AG09309 (cell line): Measurements from ENCODE around the gene SAP30L.

ENCODE experiments used
- DNase-seq: peaks from one replicate; pipeline ENCODE4 v3.0.0-alpha.2; 2010; ENCODE audit warnings: low read depth
- H3K4me3 ChIP-seq: 2 replicates; pipeline ENCODE4 v1.5.1; 2011; ENCODE audit warnings: mild to moderate bottlenecking, low read depth, low read length, moderate library complexity; ENCODE audit not compliant: control insufficient read depth
- TF ChIP-seq, protein P1 (sequence below): IDR thresholded peaks from 2 replicates; pipeline ENCODE4 v1.5.1; 2011; ENCODE audit warnings: mild to moderate bottlenecking, low read depth, low read length, inconsistent platforms; ENCODE audit not compliant: insufficient read depth, control insufficient read depth; ENCODE audit errors: missing control alignments

SAP30L gene

DNA sequence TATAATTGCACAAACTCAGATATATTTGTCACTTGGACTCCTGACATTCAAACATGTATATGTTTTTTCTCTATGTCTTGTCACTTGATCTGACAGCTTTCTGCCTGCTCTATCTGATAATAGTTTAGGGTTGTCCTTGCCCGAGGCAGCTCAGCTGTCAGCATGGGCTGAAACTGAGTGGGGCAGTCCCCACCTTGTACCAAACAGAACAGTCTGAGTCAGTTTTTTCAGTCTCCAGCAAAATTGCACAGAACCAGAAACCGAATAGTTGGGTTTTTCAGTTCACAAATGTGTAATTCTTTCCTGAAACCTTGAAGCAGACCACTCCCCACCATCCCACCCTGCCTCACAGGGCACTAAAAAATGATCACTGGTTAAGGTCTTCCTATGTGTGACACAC lies 41.7 kb downstream of the SAP30L start:
- TF ChIP-seq, protein P1, sequence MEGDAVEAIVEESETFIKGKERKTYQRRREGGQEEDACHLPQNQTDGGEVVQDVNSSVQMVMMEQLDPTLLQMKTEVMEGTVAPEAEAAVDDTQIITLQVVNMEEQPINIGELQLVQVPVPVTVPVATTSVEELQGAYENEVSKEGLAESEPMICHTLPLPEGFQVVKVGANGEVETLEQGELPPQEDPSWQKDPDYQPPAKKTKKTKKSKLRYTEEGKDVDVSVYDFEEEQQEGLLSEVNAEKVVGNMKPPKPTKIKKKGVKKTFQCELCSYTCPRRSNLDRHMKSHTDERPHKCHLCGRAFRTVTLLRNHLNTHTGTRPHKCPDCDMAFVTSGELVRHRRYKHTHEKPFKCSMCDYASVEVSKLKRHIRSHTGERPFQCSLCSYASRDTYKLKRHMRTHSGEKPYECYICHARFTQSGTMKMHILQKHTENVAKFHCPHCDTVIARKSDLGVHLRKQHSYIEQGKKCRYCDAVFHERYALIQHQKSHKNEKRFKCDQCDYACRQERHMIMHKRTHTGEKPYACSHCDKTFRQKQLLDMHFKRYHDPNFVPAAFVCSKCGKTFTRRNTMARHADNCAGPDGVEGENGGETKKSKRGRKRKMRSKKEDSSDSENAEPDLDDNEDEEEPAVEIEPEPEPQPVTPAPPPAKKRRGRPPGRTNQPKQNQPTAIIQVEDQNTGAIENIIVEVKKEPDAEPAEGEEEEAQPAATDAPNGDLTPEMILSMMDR: no peak
- no peak overlapping the region for H3K4me3 ChIP-seq
- no peak for DNase-seq

DNA sequence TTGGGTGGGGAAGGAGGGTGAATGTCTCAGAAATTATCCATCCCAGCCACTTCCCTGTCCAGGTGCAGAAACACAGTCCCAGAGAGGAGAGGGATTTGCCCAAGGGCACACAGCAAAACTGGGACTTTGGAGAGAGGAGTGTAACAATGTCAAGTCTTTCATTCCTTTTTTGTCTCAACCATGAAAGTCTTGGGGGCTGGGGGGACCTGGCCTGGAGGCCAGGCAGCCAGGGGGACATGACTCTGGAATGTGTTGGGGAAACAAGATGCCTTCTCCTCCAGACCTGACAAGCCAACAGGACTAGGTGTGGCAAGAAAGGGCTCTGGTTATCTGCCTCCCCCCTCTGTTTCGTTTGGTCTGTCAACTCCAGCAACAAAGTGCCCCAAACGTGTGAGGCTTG lies 46.1 kb downstream of the SAP30L start:
- DNase-seq: no peak
- TF ChIP-seq, protein P1: no peak
- no peak overlapping the region for H3K4me3 ChIP-seq

DNA sequence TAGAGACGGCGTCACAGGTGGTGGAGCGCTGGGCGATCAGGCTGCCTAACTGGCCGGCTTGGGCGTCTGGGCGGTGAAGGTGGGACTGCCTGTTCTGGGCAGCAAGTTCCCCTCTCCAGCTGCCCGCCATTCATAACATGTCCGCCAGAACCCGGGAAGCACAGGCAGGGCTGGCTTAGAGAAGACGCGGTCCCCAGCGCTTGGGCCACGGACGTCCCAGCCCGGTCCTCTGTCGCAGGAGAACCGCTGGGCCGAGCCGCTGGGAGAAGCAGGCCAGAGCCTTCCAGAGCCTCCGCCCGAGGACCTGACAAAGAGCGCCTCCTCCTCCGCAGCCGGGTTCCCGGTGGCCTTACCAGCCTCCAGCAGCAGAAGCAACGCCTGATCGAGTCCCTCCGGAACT lies 47.5 kb downstream of the SAP30L start:
- no peak for DNase-seq
- TF ChIP-seq, protein P1: no peak
- no peak overlapping the region for H3K4me3 ChIP-seq

DNA sequence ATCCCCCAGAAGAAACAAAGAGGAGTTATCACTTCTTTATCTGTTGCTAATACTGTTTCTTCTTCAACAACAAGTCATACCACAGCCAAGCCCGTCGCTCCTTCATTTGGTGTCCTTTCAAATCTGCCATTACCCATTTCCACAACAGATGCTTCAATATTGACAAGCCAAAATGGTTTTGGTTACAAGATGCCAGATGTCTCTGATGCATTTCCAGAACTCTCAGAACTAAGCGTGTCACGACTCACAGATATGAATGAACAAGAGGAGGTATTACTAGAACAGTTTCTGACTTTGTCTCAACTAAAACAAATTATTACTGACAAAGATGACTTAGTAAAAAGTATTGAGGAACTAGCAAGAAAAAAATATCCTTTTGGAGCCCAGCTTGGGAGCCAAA lies 48.2 kb downstream of the SAP30L start:
- TF ChIP-seq, protein P1: no peak
- no peak overlapping the region for H3K4me3 ChIP-seq
- DNase-seq: no peak

DNA sequence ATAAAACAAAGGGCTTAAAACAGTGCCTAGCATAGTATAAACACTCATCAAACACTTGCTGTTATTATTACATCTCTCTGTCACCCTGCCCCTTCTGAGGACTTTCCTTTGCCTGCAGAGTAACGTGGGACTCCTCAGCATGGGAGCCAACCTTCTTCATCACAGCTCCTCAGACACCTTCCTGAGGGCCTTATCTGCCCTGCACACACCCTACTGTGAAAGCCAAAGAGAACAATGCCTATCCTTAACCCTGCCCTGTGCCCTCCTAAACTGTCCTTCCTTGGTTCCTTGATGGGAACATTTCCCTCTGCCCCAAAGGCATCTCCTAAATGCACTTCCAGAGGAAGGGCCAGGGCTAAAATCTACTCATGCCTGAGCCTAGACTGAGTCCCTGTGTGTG lies 52.8 kb downstream of the SAP30L start:
- no peak for DNase-seq
- TF ChIP-seq, protein P1: no peak
- H3K4me3 ChIP-seq: no peak overlapping the region

DNA sequence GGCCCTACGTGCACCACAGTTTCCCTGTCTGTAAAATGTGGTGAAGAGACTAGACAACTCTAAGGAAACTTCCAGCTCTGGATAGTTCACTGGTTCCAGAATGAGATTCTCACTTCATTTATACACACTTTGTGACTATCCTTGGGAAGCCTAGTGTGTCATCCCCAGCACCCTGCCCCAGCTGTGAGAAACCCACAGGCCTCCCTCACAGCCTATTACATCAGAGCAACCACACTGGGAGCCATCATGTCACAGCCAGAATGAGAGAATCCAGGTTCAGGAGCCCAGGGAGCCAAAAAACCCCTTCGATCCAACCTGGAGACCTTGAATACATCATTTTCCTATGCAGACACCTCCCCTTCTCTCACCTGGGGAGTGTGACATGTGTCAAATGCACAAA lies 53.2 kb downstream of the SAP30L start:
- no peak for DNase-seq
- H3K4me3 ChIP-seq: no peak overlapping the region
- TF ChIP-seq, protein P1: no peak

DNA sequence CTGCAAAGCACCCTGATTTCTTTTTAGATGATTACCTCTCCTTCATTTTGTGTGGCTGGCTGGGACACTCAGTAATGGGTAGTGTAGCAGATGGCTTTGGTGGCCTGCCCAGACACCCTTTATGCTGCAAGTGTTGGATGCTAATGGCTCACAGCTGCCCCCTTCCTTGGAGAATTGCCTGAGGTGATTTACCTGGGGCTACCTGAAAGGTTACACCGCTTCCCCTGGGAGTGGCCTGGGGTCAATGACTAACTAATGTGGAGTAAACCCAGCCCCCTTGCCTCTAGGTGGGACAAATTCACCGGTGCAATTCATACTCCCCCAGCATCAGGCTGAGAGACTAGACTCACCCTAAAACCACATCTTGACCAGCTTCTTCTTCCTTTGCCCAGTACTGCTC lies 55.8 kb downstream of the SAP30L start:
- TF ChIP-seq, protein P1: no peak
- DNase-seq: no peak
- H3K4me3 ChIP-seq: no peak overlapping the region
